ENCODE results near the gene PERP.
"Not testable (repeated sequence)": the region's sequence is repeated elsewhere in the genome, so short reads cannot be mapped to it uniquely, and the experiment has no call there.

The PERP gene

DNA sequence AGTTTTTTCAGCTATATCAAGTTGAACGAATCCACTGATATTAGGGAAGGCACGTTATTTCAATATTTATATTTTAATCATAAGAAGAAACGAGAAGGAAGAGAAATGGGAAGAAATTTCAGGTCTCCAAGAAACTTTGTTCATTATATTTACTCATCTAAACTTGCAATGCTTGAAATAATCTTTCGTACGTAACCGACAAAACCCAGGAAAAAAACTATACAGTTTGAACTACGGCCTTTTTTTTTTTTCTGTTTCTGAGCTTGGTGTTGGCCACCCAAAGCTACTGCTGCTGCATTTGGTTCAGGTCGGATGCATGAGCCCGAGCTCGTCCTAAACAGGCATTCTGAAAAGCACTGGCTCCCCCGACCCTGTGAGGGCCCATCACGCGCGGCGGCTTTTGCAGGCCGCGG, 548 bp downstream of the PERP start:
- in situ Hi-C loops (cut with MboI; ENCODE audit: low sequenced_read_pairs): loop anchor here (25.0 kb wide), 3 partner anchors 406 to 1256 kb away; partner anchors contain the start of genes CCDC28A and CITED2

DNA sequence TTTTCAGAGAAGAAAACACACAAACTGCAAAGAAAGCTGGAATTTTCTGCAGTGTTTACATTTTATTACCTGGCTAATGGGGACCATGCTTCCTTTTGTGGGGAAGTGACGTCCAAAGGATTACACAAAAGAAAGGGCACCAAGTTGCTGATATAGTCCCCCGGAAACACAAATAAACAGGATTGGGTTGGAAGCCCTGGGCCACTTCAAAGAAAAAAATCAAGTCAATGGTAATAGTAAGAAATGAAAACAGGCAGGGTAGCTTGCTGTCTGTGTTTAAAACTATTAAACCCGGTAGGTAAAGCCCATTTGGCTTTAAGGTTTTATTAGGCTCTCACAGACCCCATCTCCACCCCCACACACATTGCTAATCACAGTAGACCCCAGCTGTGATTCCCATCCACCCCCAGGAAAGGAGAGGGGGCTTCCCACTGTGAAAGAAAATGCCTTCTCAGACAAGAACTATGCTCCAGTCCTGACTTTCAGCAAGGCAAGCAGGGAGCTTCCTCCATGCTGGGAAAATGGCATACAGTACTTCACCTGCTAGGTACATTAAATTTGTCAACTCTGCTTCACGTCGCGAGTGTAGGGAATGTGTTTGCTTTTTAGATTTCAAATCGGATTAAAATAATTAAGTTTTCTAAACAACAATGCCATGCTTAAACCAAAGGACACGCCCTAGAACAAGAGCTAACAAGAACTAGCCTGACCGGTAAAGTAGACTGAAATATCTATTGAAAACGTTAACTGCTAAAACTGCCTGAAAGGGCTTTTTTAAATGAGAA, 1.1 kb downstream of the PERP start:
- in situ Hi-C loops (cut with MboI; ENCODE audit: low sequenced_read_pairs): loop anchor here (25.0 kb wide), 3 partner anchors 406 to 1256 kb away; partner anchors contain the start of genes CCDC28A and CITED2

DNA sequence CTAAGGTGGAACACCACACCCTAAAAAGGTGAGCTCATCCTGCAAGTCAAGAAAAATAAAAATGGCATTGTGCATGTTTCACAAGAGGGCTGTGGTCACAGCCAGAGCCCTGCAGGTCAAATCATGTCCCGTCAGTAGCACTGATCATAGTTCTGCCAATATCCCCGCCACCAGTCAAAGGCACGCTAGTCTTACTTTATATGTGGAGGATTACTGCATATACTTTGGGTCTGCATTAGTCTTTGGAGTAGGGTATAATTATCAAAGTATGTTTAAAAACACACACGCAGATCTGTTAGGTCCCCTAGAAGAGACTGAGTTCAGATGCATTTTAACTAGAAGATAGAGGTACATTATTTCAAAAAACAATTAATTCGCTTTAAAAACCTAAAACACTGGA, 1.8 kb downstream of the PERP start:
- in situ Hi-C loops (cut with MboI; ENCODE audit: low sequenced_read_pairs): loop anchor here (25.0 kb wide), 3 partner anchors 407 to 1257 kb away; partner anchors contain the start of genes CCDC28A and CITED2

DNA sequence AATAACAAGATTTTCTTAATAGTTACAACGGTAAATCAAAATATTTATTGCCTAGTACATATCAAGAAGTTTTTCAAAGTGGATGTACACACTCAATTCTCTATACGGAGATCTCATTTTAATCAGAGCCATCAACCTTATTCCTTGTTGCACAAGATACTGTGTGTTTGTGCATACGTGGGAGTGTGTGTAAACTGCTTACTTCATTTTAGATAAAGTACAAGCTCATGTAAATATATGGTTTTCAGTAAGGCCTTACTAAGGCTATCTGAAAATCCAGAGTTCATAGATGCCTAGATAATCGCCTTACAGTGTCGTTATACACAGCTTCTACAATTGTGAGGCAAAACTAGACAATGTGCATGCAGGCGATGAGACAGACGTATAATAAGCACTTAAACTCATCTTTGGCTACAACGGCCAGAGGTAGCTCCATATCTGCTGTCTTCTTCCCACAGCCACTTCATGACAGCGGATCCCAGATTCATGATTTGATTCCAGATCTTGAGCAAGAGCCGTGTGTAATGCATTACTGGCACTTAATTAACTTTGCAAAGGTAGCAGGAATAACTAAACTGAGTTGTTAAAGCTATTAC, 2.5 kb downstream of the PERP start:
- in situ Hi-C loops (cut with MboI; ENCODE audit: low sequenced_read_pairs): loop anchor here (25.0 kb wide), 3 partner anchors 408 to 1258 kb away; partner anchors contain the start of genes CCDC28A and CITED2

DNA sequence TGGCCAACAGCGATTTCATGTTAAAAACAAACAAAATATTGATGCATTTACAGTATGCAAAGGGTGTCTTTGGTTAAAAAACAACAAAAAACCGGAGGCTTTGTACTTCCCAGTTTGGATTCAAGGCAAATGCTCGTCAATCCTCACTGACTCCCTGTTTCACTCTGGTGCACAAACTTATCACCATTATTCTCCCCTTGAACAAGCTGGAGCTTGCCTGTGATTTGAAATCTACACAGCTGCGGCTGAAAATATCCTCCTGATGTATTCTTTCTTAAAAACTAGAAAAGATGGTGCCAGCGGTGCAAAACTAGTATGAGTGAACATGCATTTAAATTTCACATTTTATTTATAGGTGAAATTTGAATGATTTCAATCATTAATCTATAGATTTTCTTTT, 3.3 kb downstream of the PERP start:
- in situ Hi-C loops (cut with MboI; ENCODE audit: low sequenced_read_pairs): loop anchor here (25.0 kb wide), 3 partner anchors 408 to 1258 kb away; partner anchors contain the start of genes CCDC28A and CITED2

DNA sequence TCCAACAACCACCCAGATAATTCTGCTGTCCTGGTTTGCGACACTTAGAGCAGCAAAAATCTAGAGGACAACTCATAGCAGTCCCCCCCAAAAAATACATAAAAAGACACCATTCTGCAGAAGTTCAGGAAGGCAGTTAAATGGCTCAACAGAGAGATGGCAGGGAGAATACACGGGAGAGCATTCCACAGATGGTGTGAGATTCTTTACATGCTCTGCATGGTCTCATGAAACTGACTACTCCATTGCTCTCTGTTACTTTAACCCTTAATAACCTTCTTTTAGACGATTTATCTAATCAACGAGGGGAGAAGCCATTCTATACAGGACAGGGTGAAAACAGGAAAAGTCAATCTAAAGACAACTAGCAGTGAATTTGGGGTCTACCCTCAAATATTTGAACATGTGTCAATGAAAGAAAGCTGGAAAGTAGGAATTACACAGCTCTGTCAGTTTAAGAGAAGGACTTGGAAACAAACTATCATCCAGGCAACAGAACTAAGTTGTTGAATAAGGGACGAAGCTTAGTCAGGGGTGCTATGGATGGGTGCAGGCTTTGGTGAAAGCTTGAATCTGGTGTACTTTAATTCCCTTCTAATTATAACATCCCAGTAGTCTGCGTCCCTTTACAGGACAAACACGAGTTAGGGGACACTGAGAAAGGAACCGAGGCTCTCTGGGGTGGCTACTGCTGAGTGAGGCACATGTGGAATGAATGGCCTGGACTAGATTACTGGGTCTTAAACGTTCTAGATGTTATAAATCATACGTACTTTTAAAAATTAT, 5.1 kb downstream of the PERP start:
- in situ Hi-C loops (cut with MboI; ENCODE audit: low sequenced_read_pairs): loop anchor here (25.0 kb wide), 3 partner anchors 410 to 1260 kb away; partner anchors contain the start of genes CCDC28A and CITED2

DNA sequence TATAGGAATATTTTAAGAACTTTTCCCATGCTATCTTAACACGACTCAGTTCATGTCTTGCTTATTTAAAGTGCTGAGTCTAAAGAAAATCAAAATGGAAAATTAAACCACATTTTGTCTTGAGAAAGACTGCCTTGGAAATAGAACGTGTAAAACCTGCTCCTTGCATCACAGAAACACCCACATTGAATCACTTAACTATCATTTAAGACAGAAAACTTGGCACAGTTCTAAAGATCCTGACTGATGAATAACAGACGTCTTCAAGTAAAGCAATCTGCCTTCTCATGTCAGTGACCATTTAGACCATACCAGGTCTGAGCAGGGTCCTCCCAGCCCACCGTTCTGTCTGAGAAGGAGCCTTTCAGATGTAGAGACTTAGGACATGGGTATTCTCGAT, 7.4 kb downstream of the PERP start:
- in situ Hi-C loops (cut with MboI; ENCODE audit: low sequenced_read_pairs): loop anchor here (25.0 kb wide), 3 partner anchors 412 to 1262 kb away; partner anchors contain the start of genes CCDC28A and CITED2

DNA sequence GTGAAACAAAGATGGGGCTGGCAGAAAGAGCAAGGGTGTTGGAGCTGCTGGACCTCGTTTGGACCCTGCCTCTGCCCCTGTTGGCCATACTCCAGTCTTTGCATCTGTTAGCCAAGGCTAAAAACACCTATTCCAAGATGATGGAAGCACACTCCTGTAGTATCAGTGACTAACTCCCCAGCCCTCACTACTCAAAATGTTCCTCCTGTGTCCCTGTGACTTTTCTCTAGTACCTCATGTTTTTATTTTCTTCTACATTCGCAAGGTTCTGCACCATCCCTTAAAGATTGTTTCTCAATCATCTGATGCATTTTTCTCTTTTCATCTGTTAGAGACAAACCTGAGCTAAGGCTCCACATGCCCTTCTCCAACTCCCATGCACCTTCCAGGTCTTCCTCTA, 8.9 kb downstream of the PERP start:
- in situ Hi-C loops (cut with MboI; ENCODE audit: low sequenced_read_pairs): no loop called here

DNA sequence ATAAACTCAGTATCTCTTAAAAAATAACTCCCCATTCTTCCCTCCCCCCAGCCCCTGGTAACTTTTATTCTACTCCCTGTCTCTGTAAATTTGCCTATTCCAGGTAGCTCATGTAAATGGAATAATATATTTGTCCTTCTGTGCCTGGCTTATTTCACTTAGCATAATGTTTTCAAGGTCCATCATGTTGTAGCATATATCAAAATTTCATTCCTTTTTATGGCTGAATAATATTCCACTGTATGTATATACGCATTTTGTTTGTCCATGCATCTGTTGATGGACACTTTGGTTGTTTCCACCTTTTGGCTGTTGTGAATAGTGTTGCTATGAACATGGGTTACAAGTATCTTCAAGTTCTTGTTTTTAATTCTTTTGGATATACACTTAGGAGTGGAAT, 13.0 kb downstream of the PERP start:
- in situ Hi-C loops (cut with MboI; ENCODE audit: low sequenced_read_pairs): no loop called here

DNA sequence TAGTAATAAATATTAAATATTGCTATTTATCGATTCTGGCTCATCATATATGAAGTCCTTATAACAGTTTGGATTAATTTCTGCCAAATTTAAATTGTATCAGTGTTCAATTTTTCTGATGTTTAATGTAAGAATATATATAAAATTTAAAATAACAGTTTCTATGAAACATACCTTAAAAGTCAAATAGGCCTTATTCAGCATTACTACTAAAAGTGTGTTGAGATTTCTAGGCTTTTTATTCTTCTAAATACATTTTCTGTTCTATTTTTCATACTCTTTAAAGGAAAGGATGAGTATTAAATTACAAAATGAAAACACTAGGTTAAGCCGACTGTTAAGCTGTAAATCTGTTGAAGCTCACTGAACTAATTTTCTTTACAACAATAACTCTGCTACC, 13.6 kb downstream of the PERP start:
- in situ Hi-C loops (cut with MboI; ENCODE audit: low sequenced_read_pairs): no loop called here

DNA sequence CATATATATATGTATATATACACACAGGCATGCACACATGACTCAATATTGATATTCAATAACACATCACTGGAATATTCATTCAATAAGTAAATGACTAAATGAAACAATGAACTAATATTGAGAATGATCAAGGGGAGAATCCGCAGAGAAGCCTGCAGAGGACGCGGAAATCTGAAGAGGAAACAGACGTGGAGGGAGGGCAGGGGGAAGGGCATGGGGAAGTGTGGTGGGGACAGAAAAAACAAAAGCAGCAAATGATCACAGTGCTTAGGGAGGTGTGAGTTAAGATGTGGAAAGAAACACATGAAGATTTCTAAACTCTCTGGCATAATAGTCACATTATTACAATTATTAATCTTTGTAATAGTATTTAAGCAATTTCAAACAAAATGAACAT, 14.5 kb downstream of the PERP start:
- in situ Hi-C loops (cut with MboI; ENCODE audit: low sequenced_read_pairs): no loop called here

DNA sequence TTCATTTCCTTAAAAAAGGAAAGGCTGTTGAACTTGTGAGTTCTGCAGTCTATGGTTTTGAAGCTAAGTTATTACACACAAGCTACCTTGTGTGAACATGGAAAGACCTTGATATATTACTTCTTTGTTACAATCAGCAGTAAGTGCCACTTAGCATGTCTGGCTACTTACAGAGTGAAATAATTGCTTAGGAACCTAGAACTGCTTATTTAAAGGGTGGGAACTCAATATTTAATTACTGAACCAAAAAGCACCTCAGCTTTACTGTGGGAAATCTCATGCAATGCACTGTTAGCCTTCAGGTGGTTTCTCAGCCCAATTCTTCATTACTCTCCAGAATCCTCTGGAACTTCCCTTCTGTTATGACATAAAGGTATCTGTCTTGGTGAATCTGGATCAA, 17.9 kb downstream of the PERP start:
- in situ Hi-C loops (cut with MboI; ENCODE audit: low sequenced_read_pairs): no loop called here

DNA sequence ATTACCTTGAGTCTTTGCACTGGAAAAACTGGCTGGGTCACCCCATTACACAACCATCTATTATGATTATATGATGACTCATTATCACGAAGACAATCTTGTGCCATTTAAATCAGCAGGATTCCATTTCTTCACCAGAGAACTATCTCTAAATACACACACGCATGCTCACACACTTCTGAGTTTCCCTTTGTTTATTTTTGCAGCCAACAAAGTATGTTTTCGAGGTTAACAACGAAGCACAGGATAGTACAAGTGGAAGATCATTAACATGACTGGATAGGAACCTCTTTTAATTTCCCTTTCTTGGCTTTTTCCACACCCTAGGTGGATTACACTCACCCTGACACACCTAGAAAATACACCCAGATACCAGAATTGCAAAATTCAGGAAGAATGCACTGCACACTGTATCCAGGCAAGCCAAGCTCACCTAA, 18.9 kb downstream of the PERP start:
- in situ Hi-C loops (cut with MboI; ENCODE audit: low sequenced_read_pairs): no loop called here

DNA sequence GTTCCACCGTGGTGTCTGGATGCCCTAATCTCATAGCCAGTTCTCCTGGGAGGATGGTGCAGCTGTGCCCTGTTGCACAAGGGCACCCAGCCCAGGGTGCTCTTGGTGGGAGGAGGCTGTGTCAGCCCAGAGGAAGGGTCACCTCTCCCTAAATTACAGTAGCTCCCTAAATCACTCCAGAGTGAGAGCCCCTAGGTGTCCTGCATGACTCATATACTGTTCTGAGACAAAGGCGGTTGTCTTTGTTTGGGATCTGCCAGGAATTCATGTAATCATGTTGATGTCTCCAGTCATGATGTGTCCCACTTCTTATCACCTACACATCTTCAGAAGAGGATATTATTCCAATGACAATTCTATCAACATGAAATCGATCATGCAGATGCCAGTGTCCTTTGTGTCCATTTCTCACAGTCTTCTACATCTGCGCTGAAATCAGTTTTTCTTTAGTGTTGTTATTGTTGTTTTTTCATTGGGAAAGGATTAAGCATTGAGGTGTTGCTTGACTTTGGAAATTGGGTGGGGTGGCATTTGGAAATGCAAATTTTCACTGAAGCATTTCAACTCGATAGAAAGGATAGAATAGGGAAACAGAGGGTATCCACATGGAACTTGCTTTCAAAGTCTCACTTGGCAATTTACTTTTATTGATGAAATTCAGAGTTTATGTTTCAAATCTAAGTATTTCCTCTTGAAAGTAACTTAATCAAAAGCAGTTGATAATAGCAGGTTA, 19.5 kb downstream of the PERP start:
- in situ Hi-C loops (cut with MboI; ENCODE audit: low sequenced_read_pairs): no loop called here

DNA sequence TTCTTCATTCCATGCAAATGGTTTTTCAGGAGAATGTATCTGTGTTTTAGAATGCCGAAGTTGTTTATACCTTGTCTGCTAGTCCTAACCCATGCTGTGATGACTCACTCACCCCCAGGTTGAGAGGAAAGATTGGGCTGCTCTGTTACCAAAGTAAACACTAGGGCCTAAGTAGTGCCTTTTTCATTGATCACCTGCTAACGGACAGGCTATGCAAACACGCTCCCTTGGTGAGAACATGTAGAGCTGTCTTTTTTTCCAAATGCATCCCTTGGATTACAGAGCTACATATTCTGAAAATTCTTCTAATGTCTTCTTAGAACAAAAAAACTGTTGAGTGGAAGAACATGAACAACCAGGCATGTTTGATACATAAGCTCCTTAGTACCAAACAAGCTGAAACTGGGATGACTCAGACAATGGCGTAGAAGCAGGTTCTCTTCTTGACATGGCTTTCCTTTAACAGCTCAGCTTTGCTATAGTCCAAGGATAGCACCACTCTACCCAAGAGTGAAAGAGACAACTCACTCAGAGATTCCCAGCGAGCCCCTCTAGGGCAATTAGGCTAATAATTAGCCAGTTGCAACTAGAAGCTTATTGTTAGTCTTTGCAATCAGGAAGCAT, 20.5 kb downstream of the PERP start:
- in situ Hi-C loops (cut with MboI; ENCODE audit: low sequenced_read_pairs): no loop called here

DNA sequence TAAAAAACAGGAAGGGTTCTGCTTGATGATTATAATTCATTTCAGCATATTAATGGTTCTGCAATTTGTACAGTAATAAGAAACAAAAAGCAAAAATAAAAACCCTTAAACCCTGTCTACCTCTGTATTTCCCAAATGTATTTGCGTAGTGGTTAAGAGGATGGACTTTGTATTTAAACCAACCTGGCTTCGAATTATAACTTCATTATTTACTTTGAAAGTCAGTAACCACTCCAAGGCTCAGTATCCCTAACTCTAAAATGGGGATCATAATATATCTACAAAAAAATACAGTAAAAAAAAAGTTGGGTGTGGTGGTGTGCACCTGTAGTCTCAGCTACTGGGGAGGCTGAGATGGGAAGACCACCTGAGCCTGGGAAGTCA, 21.4 kb downstream of the PERP start:
- in situ Hi-C loops (cut with MboI; ENCODE audit: low sequenced_read_pairs): no loop called here

DNA sequence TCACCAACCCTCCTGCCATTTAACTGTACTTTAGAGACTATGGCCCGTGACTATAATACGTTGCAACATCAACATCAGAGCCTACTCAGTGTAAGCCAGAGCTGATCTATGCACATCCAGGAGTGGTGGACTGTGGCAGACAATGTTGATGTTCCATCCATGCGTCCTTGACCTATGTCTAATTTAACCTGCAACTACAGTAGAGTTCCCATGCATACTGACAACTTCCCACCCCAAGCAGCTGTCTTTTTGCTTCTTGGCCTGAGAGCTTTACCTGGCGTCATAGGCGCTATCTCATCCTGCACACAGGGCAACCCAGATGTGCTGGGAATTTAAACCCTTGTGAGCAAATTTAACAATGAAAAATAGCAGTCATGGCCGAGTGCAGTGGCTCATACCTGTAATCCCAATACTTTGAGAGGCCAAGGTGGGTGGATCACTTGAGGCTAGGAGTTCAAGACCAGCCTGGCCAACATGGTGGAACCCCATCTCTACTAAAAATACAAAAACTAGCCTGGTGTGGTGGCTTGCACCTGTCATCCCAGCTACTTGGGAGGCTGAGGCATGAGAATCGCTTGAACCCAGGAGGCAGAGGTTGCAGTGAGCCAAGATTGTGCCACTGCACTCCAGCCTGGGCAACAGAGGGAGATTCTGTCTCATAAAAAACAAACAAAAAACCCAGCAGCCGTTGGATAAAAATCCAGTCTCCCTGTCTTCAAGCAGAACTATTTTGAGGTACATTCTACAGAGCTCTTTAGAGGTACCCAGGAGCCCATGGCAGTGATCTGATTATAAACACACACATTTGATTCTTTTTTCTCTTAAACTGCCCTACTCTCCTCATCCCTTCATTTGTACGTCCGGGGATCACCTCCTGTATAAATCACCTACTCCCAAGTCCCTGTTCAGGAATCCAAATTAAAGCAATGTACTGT, 22.0 kb downstream of the PERP start:
- in situ Hi-C loops (cut with MboI; ENCODE audit: low sequenced_read_pairs): no loop called here

DNA sequence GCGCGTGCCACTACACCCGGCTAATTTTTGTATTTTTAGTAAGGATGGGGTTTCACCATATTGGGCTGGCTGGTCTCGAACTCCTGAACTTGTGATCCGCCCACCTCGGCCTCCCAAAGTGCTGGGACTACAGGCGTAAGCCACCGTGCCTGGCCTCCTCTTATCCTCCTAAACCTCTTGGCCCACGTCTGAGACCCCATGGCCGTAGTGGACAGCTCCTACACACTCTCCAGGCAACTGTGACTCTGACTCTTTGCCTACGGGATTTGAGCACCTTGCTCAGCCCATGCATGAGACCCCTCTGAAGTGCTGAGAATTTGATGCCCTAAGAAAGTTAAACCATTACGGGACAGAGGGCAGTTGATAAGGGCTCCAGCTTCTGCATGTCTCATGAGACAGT, 25.0 kb downstream of the PERP start:
- in situ Hi-C loops (cut with MboI; ENCODE audit: low sequenced_read_pairs): no loop called here

DNA sequence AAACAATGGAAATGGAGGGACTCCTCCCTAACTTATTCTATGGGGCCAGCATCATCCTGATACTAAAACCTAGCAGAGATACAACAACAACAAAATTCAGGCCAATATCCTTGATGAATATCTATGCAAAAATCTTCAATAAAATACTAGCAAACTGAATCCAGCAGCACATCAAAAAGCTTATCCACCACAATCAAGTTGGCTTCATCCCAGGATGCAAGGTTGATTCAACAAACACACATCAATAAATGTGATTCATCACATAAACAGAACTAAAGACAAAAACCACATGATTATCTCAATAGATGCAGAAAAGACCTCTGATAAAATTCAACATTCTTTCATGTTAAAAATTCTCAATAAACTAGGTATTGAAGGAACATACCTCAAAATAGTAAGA, 27.7 kb downstream of the PERP start:
- in situ Hi-C loops (cut with MboI; ENCODE audit: low sequenced_read_pairs): not testable (repeated sequence)

All from HL-60/S4 treated with retinoic acid at 250 ng/mL for 4 days and 3 days (cell line).